Activated naive CD4-positive, alpha-beta T cell treated with anti-CD3 and anti-CD28 coated beads, Interleukin-2, amount 10 ng/mL, durations not matched to agents 7 days and 5 days (primary cell): Measurements from ENCODE around the gene TPD52L2.

Experiments
- CTCF ChIA-PET: fragments of 350-600 bp; sonication (Branson Sonifier 250); formaldehyde crosslinking; loops from one replicate; lab custom pipeline; 2021; ENCODE audit warnings: antibody characterized with exemption; lab: Charles Lee
- DNase-seq: peaks from one replicate; pipeline ENCODE4 v3.0.0-alpha.2; 2020
- H3K27ac Mint-ChIP-seq: one replicate; pipeline ENCODE4 v1.8.0; 2021; ENCODE audit warnings: mild to moderate bottlenecking, moderate library complexity, mixed read lengths
- H3K27me3 Mint-ChIP-seq: one replicate; pipeline ENCODE4 v1.8.0; 2021; ENCODE audit warnings: mild to moderate bottlenecking, mixed read lengths
- H3K36me3 Mint-ChIP-seq: one replicate; pipeline ENCODE4 v1.8.0; 2021; ENCODE audit warnings: mixed read lengths
- H3K4me1 Mint-ChIP-seq: one replicate; pipeline ENCODE4 v1.8.0; 2021; ENCODE audit warnings: mixed read lengths
- H3K4me3 Mint-ChIP-seq: one replicate; pipeline ENCODE4 v1.8.0; 2021; ENCODE audit warnings: mild to moderate bottlenecking, moderate library complexity, mixed read lengths
- H3K9me3 Mint-ChIP-seq: one replicate; pipeline ENCODE4 v1.8.0; 2021; ENCODE audit warnings: mixed read lengths

Gene TPD52L2

GRCh38 chr20:63830841-63831588, 34.1 kb upstream of the TPD52L2 start, which contains the start of gene ZBTB46:
TSS of gene ZBTB46 (minus strand) at chr20:63831264. CDS start at chr20:63790757, 40,507 bp downstream.
- Mint-ChIP-seq H3K4me1 (peaks cover 8% of the 10 kb centered on the region), H3K27me3 (peaks cover 76% of the 10 kb centered on the region)
- peak; percentile 44 for DNase-seq

DNA sequence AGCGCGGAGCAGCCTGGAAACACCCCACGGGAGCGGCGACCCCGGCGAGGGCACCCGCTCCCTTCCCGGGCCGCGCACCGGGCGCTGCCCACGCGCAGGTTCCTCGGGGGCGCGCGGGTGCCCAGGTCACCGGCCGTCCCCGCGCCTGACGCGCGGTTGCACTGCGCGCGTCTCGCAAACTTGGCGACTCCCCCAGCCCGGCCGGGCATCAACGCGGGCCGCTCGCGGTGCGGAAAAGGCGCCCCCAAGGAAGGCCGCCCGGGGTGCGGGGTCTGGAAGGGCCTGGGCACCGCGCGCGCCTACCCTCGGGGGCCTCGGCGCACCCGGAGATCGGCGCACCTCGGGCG, 33.5 kb upstream of the TPD52L2 start:
- Mint-ChIP-seq H3K27ac (no peak overlapping the region), H3K9me3 (no peaks in the 10 kb centered on the region), H3K4me3 (no peak overlapping the region), H3K27me3 (peaks cover 70% of the 10 kb centered on the region), H3K36me3 (peaks cover 1% of the 10 kb centered on the region), H3K4me1 (peaks cover 8% of the 10 kb centered on the region)
- no peak for DNase-seq
- CTCF ChIA-PET = no interaction called here

More at GRCh38 chr20:63830841-63831588, 34.1 kb upstream of the TPD52L2 start, which contains the start of gene ZBTB46:
- CTCF ChIA-PET = no interaction called here
- H3K4me3 Mint-ChIP-seq = peak within 1 kb of the TSS; percentile 74
- H3K36me3 Mint-ChIP-seq = peaks cover 1% of the 10 kb centered on the region
- no peak within 1 kb of the TSS for H3K27ac Mint-ChIP-seq
- no peaks in the 10 kb centered on the region for H3K9me3 Mint-ChIP-seq

DNA sequence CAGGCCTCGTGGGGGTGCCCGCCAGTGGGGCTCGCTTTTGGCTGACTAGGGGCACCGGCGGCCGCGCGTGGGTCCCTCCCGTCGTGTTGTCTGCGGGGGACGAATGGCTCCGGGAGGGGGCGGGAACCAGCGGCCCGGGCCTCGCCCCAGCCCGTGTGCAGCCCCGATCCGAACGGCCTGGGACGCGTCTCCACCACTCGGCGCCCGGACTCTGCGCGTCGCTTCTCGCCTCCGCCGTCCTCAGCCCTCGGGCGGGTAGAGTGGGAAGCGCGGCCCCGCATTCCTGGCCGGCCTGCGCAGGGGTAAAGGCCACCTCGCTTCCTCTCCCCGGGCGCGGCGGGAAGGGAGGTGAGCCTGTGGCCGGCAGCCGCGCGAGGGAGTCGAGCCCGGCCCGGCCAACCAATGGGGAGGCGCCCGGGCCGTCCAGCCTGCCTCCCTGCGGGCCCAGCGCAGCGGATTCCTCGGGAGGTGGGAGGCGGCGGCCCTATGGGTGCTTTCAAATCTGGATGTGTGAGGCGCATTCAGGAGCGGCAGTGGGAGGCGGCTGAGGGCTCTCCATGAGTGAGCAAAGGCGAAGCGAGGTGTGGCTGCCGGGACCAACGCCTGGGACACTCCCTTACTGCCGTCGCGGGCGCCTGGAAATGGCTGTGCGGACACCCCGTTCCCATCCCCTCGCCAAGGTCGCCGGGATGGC, 32.9 kb upstream of the TPD52L2 start:
- H3K27me3 Mint-ChIP-seq = peaks cover 70% of the 10 kb centered on the region
- peak overlapping the region; percentile 38 for H3K4me3 Mint-ChIP-seq
- peaks cover 8% of the 10 kb centered on the region for H3K4me1 Mint-ChIP-seq
- H3K9me3 Mint-ChIP-seq = no peaks in the 10 kb centered on the region
- H3K27ac Mint-ChIP-seq = no peak overlapping the region
- CTCF ChIA-PET = no interaction called here
- DNase-seq = no peak
- peaks cover 1% of the 10 kb centered on the region for H3K36me3 Mint-ChIP-seq

DNA sequence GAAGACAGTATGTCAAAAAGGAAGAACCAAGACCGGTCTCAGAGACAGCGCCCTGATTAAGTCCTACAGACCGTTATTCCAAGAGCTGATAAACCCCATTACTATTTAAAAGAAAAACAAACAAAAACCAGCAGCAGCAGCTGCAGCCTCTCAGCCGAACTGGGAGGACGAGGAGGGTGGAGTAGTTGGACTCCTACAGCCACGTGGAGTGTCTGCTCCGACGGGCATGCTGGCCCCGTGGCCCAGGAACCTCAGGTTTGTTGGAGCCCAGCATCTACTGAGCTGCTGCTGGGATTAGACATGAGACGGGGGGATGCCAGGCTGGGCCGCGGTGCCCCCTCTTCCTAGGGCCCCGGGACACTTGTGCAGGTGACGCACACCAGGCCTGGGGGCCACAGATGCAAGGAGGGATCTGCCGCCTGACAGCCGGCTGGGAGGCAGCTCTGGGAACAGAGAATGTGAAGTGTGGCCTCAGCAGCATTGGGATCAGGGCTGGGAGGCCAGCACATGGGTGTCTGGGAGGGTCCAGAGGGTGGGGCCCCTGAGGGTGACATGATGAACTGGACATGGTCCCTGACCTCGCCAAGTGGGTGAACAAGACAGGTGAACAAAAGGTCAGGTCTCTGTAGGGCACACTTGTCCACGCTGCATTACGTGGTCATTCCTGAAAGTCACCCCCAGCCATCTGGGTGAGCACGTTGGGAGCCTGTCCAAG, 31.1 kb upstream of the TPD52L2 start:
- CTCF ChIA-PET = no interaction called here
- Mint-ChIP-seq H3K4me1 (peaks cover 9% of the 10 kb centered on the region), H3K36me3 (peaks cover 1% of the 10 kb centered on the region), H3K27ac (no peak overlapping the region), H3K9me3 (no peaks in the 10 kb centered on the region), H3K4me3 (no peak overlapping the region), H3K27me3 (peaks cover 73% of the 10 kb centered on the region)
- no peak for DNase-seq

DNA sequence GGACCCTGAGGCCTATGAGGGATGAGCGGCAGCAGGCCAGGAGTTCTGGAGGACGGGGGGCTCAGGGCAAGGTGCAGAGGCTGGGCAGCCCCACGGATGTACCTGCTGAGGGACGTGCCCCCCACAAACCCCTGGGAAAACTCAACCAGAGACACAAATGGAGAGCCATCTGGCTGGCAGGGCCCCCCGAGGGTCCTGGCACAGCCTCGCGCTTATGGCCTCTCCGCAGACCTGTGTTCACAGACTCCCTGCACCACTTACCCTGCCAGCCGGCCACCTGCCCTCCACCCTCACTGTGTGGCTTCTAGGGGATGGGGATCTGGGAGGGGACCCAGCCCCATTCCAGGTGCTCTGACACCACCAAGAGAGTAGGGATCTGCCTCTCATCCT, 30.6 kb upstream of the TPD52L2 start:
- H3K36me3 Mint-ChIP-seq = peaks cover 1% of the 10 kb centered on the region
- H3K4me1 Mint-ChIP-seq = peaks cover 8% of the 10 kb centered on the region
- peaks cover 68% of the 10 kb centered on the region for H3K27me3 Mint-ChIP-seq
- no peaks in the 10 kb centered on the region for H3K9me3 Mint-ChIP-seq
- no peak overlapping the region for H3K27ac Mint-ChIP-seq
- no peak overlapping the region for H3K4me3 Mint-ChIP-seq
- DNase-seq = no peak
- CTCF ChIA-PET = no interaction called here

DNA sequence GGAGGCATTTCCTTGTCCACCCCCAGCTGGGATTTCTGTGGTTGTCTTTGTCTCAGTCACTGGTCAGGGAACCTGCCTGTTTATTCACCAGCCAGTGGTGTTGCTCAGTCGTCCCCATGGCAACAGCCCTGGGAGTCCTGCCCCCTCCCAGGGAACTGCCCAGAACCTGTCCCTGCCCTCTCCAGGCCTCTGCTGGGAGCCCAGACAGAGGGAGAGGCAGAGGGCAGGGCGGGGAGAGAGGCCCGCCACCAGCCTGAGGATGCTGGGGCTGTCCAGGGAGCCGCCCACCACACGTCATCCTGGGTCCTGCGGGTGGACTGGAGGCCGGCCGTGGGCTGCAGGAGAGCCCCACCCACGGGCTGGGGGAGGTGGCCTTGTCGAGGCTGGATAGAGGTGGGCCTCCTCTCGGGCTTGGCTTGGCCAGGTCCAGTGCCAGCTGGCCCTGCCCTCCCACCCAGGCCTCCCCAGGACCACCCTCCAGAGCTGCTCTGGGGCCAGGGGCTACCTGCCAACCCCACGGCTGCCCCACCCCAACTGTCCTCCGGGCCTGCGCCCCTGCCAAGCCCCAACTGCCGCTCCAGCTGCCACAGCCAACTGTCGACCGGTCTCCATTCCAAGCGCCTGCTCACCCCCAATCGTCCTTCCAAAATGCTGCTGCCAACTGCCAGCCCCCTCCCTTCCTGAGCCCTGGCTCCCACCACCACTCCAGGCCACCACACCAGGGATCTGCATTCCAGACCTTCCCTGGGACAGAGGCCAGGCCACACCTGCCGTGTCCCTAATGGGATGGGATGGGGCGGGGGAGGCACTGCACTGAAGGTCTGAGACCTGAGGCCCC, 29.8 kb upstream of the TPD52L2 start:
- no peak overlapping the region for H3K27ac Mint-ChIP-seq
- H3K9me3 Mint-ChIP-seq = no peaks in the 10 kb centered on the region
- no peak for DNase-seq
- no peaks in the 10 kb centered on the region for H3K36me3 Mint-ChIP-seq
- no peak overlapping the region for H3K4me3 Mint-ChIP-seq
- CTCF ChIA-PET = no interaction called here
- H3K4me1 Mint-ChIP-seq = peaks cover 2% of the 10 kb centered on the region
- H3K27me3 Mint-ChIP-seq = peaks cover 60% of the 10 kb centered on the region

DNA sequence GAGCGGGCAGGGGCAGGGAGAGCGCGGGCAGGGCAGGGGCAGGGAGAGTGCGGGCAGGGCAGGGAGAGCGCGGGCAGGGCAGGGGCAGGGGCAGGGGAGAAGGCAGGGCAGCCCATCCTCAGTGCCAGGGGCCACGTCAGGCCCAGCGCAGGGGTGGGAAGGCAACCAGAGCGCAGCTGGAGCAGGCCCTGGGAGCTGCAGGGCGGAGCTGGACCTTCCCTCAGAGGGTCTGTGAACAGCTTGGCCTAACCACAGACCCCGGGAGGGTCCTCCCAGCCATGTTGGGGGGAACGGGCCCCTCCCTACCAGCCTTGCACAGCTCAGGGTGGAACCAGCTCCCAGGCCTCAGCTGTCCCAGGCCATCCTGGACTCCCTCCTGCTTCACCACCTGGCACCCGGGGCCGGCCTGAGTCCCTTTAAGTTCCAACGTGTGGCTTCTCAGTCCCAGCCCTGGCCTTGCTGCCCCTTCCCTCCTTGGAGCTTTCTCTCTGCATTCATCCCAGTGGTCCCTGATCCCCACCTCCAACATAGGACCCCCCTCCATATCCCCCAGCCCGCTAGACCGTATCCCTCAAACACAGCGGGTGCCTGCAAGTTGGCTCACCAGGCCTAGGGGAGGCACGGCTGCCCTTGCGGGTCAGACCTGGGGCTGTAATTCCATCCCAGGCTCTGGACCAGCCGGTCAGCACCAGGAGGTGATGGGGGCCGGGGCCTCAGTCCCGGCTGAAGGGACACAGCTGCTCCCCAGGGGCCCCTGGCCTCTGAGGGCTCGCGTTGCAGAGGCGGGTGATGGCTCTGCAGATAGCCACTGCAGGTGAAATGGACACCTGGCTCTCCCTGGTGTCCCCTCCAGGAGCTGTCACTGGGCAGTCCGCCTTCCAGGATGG, 28.4 kb upstream of the TPD52L2 start:
- no peak overlapping the region for H3K27ac Mint-ChIP-seq
- CTCF ChIA-PET = no interaction called here

DNA sequence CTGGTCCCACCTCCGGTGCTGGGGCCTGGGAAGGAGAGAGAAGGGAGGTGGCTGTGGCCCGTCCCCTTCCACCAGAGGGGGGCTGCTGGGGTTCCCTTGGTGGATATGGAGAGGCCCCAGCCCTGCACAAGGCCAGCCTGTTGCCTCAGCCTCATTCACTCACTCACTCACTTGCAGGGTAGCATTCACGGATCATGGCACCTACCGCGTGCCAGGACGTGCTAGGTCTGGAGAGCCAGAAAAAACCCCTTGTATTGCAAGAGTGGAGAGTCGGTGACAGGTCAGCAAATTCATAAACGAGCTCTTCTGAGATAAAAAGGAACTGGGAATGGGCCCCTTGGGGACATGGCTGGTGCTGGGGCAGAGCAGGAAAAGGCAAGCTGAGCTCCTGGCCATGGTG, 27.6 kb upstream of the TPD52L2 start:
- CTCF ChIA-PET = no interaction called here
- H3K36me3 Mint-ChIP-seq = no peaks in the 10 kb centered on the region
- no peaks in the 10 kb centered on the region for H3K9me3 Mint-ChIP-seq
- peaks cover 53% of the 10 kb centered on the region for H3K27me3 Mint-ChIP-seq
- no peak overlapping the region for H3K27ac Mint-ChIP-seq
- H3K4me1 Mint-ChIP-seq = peaks cover 7% of the 10 kb centered on the region
- DNase-seq = no peak
- no peak overlapping the region for H3K4me3 Mint-ChIP-seq

More for the DNA sequence above, 28.4 kb upstream of the TPD52L2 start:
- Mint-ChIP-seq H3K4me1 (peaks cover 2% of the 10 kb centered on the region), H3K9me3 (no peaks in the 10 kb centered on the region), H3K4me3 (no peak overlapping the region), H3K36me3 (no peaks in the 10 kb centered on the region), H3K27me3 (peaks cover 60% of the 10 kb centered on the region)
- DNase-seq = no peak

- no peaks in the 10 kb centered on the region for H3K9me3 Mint-ChIP-seq
- CTCF ChIA-PET = no interaction called here
- peaks cover 31% of the 10 kb centered on the region for H3K27me3 Mint-ChIP-seq
- H3K4me3 Mint-ChIP-seq = no peak overlapping the region
- H3K27ac Mint-ChIP-seq = no peak overlapping the region
- H3K4me1 Mint-ChIP-seq = peaks cover 27% of the 10 kb centered on the region
- no peak for DNase-seq
- H3K36me3 Mint-ChIP-seq = no peaks in the 10 kb centered on the region
Observed at GRCh38 chr20:63839620-63840019, 25.4 kb upstream of the TPD52L2 start.

DNA sequence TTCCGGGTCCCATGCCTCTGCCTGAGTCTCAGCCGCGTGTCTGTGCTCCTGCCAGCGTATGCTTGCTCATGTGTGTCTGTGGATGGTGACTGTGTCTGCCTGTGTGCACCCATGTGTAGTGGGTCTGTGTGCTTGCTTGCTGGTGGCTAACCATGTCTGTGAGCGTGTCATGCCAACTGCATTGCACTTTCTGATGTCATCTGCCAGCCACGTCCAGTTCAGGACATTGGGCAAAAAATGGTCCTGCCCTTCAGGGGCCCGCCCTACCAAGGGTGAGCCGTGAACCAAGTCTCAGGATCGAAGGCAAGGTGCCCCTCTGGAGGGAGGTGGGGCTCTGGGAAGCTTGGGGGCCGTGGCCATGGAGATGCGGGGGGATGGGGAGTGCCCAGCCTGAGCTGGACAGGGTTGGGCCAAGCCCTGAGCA, 24.7 kb upstream of the TPD52L2 start:
- CTCF ChIA-PET = no interaction called here
- no peak overlapping the region for H3K4me3 Mint-ChIP-seq
- no peak overlapping the region for H3K27ac Mint-ChIP-seq
- no peaks in the 10 kb centered on the region for H3K36me3 Mint-ChIP-seq
- DNase-seq = no peak
- peaks cover 35% of the 10 kb centered on the region for H3K4me1 Mint-ChIP-seq
- no peaks in the 10 kb centered on the region for H3K9me3 Mint-ChIP-seq
- peaks cover 26% of the 10 kb centered on the region for H3K27me3 Mint-ChIP-seq

DNA sequence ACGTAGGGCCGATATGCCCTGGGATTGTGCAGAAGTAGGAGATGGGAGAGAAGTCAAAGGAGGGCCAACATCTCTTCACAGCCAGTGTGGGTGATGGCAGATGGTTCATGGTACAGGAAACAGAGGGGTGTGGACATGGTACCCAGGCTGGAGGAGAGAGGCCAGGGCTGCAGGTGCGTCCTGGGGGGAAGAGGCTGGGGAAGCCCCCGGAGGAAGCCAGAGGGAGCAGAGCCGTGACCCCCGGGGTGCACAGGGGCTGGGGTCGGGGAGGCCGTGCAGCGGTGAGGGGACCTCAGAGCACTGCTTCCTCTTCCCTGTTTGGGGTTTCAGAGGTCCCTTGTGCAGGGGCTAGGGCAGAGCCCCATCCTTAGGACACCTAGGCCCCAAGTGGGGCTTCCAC, 22.8 kb upstream of the TPD52L2 start:
- DNase-seq = no peak
- CTCF ChIA-PET = no interaction called here
- no peak overlapping the region for H3K4me3 Mint-ChIP-seq
- H3K27ac Mint-ChIP-seq = no peak overlapping the region
- H3K36me3 Mint-ChIP-seq = no peaks in the 10 kb centered on the region
- H3K4me1 Mint-ChIP-seq = peaks cover 40% of the 10 kb centered on the region
- no peaks in the 10 kb centered on the region for H3K9me3 Mint-ChIP-seq
- peaks cover 16% of the 10 kb centered on the region for H3K27me3 Mint-ChIP-seq

GRCh38 chr20:63843222-63843621, 21.8 kb upstream of the TPD52L2 start:
- H3K27me3 Mint-ChIP-seq = peaks cover 7% of the 10 kb centered on the region

DNA sequence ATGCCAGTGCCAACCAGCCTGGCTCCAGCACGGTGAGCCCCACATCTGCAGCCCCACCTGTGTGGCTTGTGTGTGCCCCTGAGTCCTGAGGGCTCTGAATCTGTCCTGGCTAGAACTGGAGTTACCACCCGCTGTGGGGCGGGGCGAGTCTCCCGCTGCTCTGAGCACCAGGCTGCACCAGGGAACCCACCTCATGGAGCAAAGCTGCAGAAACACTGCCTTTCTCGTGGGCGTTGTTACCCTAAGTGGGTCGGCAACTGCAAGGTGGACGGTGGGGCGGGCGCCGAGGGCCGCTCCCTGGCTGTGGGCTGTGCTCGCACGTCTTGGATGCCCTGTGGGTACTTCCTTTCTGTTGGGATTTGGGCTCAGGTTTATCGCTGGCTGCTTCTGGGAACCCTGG, 21.3 kb upstream of the TPD52L2 start:
- Mint-ChIP-seq H3K9me3 (no peaks in the 10 kb centered on the region), H3K4me1 (peaks cover 38% of the 10 kb centered on the region), H3K36me3 (no peaks in the 10 kb centered on the region), H3K27me3 (peaks cover 2% of the 10 kb centered on the region), H3K27ac (no peak overlapping the region), H3K4me3 (no peak overlapping the region)
- CTCF ChIA-PET = no interaction called here
- DNase-seq = no peak

More at GRCh38 chr20:63843222-63843621, 21.8 kb upstream of the TPD52L2 start:
- CTCF ChIA-PET = no interaction called here
- Mint-ChIP-seq H3K9me3 (no peaks in the 10 kb centered on the region), H3K4me1 (peaks cover 38% of the 10 kb centered on the region), H3K36me3 (no peaks in the 10 kb centered on the region), H3K4me3 (no peak overlapping the region), H3K27ac (no peak overlapping the region)
- DNase-seq = no peak
